Transverse colon (tissue), 4 donors: ENCODE results near the gene DYNLL1.

ENCODE experiments used
- POLR2A ChIP-seq: fragments of 450-650 bp; IDR thresholded peaks from one replicate; pipeline ENCODE4 v1.6.1; 2016; ENCODE audit warnings: antibody characterized with exemption, mild to moderate bottlenecking, moderate library complexity
- POLR2AphosphoS5 ChIP-seq, 3 donors: sonication (generic); formaldehyde crosslinking; IDR thresholded peaks; one replicate each; pipeline ENCODE4 v1.6.1; 2016; ENCODE audit warnings: antibody characterized with exemption in 3 of 3
- TF ChIP-seq, protein P1 (sequence below), 5 experiments: fragments of 200-600 bp in 3 of 5; fragments of 450-650 bp in 2 of 5; sonication (generic) in 3 of 5; IDR thresholded peaks; 1 replicate in 2 of 5; 2 replicates in 3 of 5; pipeline ENCODE4 v1.5.1; 2016 to 2017; ENCODE audit warnings: antibody characterized with exemption in 5 of 5, inconsistent platforms in 3 of 5, mild to moderate bottlenecking in 2 of 5, moderate library complexity in 1 of 5

DNA sequence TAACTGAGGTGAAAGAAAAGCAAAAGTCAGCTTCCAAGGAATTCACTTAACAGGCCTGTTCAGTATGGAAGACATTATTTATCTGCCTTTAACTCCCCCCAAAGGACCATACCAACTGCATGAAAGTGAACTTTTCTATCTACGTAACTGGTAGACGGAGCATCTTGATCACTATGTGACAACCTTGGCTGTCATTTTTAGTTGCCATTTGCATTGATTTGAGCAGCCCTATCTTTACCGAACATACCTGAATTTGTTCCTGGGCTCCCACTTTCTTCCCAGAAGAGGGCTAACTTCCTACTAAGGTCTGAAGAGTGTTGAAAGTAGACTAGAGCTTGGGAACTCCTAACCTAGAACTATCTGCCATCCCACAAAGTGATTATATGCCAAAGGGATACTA is 35.8 kb upstream of the DYNLL1 start:
- TF ChIP-seq, protein P1, sequence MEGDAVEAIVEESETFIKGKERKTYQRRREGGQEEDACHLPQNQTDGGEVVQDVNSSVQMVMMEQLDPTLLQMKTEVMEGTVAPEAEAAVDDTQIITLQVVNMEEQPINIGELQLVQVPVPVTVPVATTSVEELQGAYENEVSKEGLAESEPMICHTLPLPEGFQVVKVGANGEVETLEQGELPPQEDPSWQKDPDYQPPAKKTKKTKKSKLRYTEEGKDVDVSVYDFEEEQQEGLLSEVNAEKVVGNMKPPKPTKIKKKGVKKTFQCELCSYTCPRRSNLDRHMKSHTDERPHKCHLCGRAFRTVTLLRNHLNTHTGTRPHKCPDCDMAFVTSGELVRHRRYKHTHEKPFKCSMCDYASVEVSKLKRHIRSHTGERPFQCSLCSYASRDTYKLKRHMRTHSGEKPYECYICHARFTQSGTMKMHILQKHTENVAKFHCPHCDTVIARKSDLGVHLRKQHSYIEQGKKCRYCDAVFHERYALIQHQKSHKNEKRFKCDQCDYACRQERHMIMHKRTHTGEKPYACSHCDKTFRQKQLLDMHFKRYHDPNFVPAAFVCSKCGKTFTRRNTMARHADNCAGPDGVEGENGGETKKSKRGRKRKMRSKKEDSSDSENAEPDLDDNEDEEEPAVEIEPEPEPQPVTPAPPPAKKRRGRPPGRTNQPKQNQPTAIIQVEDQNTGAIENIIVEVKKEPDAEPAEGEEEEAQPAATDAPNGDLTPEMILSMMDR (IDR thresholded peaks at IDR 0.05): no peak
- TF ChIP-seq POLR2A (no peak), POLR2AphosphoS5 (IDR thresholded peaks at IDR 0.05) (no peak)
